HUES64 (cell line): ENCODE data around the gene SCRT2.
"Not testable (repeated sequence)": the region's sequence is repeated elsewhere in the genome, so short reads cannot be mapped to it uniquely, and the experiment has no call there.

Experiments used
- H3K27ac ChIP-seq: 2 replicates; pipeline ENCODE4 v1.7.0; 2013; ENCODE audit warnings: low read depth, low read length, inconsistent platforms
- H3K27me3 ChIP-seq: 2 replicates; pipeline ENCODE4 v1.6.1; 2013; ENCODE audit warnings: mild to moderate bottlenecking, low read length; ENCODE audit not compliant: insufficient read depth
- H3K36me3 ChIP-seq: 2 replicates; pipeline ENCODE4 v1.6.1; 2013; ENCODE audit warnings: mild to moderate bottlenecking, low read length; ENCODE audit not compliant: insufficient read depth
- H3K4me1 ChIP-seq: 2 replicates; pipeline ENCODE4 v1.6.1; 2013; ENCODE audit warnings: mild to moderate bottlenecking, low read length, moderate library complexity; ENCODE audit not compliant: insufficient read depth
- H3K4me3 ChIP-seq: 2 replicates; pipeline ENCODE4 v1.5.1; 2013; ENCODE audit warnings: mild to moderate bottlenecking, low read length, moderate library complexity
- H3K9ac ChIP-seq: 2 replicates; pipeline ENCODE4 v1.6.1; 2013; ENCODE audit warnings: mild to moderate bottlenecking, low read depth, low read length
- H3K9me3 ChIP-seq: 2 replicates; pipeline ENCODE4 v1.6.1; 2013; ENCODE audit warnings: low read depth, low read length; ENCODE audit not compliant: insufficient read depth
- whole genome bisulfite sequencing: fragments of 150-250, 120-280 bp; methylation state at CpG from one replicate; pipeline ENCODE4 v1.1.7; 2013; ENCODE audit warnings: missing lambda C conversion rate; 5-methylcytosine and 5-hydroxymethylcytosine counted together

SCRT2 gene

DNA sequence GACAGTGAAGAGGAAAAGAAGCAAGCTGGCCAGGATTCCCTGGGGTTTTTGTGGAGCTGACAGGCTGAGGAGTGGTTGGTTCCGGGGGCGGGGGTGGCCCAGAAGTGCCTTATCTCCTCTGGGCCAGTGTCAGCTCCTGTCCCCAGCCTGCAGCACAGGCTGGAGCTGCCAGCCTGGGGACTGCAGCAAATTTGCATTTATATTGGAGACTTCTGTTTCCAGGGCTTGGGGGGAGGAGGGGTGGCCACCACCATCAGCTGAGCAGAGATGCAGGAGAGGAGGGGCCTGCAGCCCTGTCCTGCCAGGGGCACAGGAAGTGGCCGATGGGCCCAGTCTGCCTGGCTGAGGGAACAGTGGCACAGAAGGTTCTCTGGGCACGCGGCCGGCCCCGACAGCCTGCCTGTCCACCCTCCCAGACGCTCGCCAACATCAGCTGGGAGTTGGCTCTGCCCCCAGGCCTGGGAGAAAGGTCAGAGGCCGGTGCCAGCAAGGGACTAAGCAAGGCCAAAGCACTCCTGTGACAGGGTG is 24.3 kb upstream of the SCRT2 start:
- 52% methylated on average over 10 of the region's 10 CpGs for WGBS
- Histone ChIP-seq H3K9ac (0 out of 2 replicates have a peak overlapping the region, but pooled peaks have one; percentile 31), H3K4me3 (no peak overlapping the region), H3K27me3 (no peaks in the 10 kb centered on the region), H3K36me3 (no peaks in the 10 kb centered on the region), H3K4me1 (peaks cover 11% of the 10 kb centered on the region; the same call in 1 of the 2 replicates), H3K9me3 (no peaks in the 10 kb centered on the region), H3K27ac (no peak overlapping the region)

DNA sequence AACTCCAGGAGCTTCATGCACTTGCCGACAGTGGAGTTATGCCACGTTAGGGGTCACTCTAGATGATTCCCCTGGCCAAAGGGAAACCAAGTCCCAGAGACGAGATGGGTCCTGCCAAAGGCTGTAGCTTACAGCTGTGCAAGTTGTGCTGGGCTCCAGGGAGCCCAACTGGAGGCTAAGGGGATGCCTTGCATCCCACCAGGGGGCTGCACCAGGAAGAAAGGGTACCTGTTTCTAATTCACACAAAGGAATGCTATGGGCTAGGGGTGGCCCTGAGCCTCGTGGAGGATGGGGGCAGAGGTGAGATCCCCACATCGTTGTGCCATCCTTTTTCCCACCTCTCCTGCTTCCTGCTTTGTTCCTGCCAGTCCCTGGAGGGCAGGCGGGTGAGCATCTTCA is 23.7 kb upstream of the SCRT2 start:
- 64% methylated on average over 6 of the region's 6 CpGs for WGBS
- Histone ChIP-seq H3K27ac (no peak overlapping the region), H3K4me3 (no peak overlapping the region), H3K36me3 (no peaks in the 10 kb centered on the region), H3K9me3 (no peaks in the 10 kb centered on the region), H3K27me3 (no peaks in the 10 kb centered on the region), H3K9ac (no peak overlapping the region), H3K4me1 (peaks cover 11% of the 10 kb centered on the region; the same call in 1 of the 2 replicates)

- WGBS = 99% methylated on average over 6 of the region's 6 CpGs
- no peaks in the 10 kb centered on the region for H3K9me3 ChIP-seq
- no peak overlapping the region for H3K27ac ChIP-seq
- no peak overlapping the region for H3K9ac ChIP-seq
- no peaks in the 10 kb centered on the region for H3K36me3 ChIP-seq
- H3K4me1 ChIP-seq = peaks cover 11% of the 10 kb centered on the region; the same call in 1 of the 2 replicates
- H3K4me3 ChIP-seq = no peak overlapping the region
- no peaks in the 10 kb centered on the region for H3K27me3 ChIP-seq
Observed at GRCh38 chr20:698276-698675, 22.7 kb upstream of the SCRT2 start.

DNA sequence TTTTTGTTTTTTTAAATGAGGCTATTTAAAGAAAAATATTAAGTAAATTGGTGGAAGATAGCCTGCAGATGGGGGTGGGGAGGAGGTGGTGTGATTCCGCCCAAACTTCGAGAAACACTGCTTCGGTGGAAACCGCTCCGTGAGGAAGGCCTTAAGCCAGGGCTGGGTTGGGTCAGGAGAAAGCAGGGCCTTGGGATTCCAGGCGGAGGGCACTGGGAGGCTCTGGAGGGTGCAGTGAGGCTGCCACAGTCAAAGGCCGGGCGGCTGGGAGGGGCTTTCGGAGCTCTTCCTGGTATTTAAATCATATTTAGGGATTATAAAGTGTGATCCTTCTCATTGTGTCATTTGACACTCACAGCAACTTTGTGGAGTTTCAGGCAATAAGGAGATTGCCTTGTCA is 22.2 kb upstream of the SCRT2 start:
- Histone ChIP-seq H3K36me3 (no peaks in the 10 kb centered on the region), H3K27ac (no peak overlapping the region), H3K9ac (no peak overlapping the region), H3K9me3 (no peaks in the 10 kb centered on the region), H3K4me1 (peaks cover 11% of the 10 kb centered on the region; the same call in 1 of the 2 replicates), H3K4me3 (no peak overlapping the region), H3K27me3 (no peaks in the 10 kb centered on the region)
- 81% methylated on average over 9 of the region's 9 CpGs for WGBS

GRCh38 chr20:695165-695866 is 19.7 kb upstream of the SCRT2 start:
- H3K27ac ChIP-seq = no peak overlapping the region
- WGBS = 97% methylated on average over 2 of the region's 2 CpGs
- H3K36me3 ChIP-seq = no peaks in the 10 kb centered on the region
- H3K27me3 ChIP-seq = no peaks in the 10 kb centered on the region
- no peak overlapping the region for H3K9ac ChIP-seq
- peaks cover 10% of the 10 kb centered on the region; the same call in 1 of the 2 replicates for H3K4me1 ChIP-seq
- H3K4me3 ChIP-seq = no peak overlapping the region
- no peaks in the 10 kb centered on the region for H3K9me3 ChIP-seq

GRCh38 chr20:694496-694895 is 18.9 kb upstream of the SCRT2 start:
- H3K27me3 ChIP-seq = no peaks in the 10 kb centered on the region

DNA sequence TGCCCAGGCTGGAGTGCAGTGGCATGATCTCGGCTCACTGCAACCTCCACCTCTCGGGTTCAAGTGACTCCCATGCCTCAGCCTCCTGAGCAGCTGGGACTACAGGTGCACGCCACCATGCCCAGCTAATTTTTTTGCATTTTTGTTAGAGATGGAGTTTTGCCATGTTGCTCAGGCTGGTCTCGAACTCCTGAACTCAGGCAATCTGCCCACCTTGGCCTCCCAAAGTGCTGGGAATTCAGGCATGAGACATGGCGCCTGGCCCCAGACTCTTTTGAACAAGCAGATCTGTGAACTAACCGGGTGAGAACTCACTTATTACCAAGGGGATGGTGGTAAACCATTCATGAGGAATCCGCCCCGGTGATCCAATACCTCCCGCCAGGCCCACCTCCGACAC is 18.2 kb upstream of the SCRT2 start:
- not testable (repeated sequence) for H3K4me1 ChIP-seq, H3K27me3 ChIP-seq, H3K9me3 ChIP-seq, H3K4me3 ChIP-seq, H3K9ac ChIP-seq, H3K27ac ChIP-seq, H3K36me3 ChIP-seq
- WGBS = 96% methylated on average over 10 of the region's 10 CpGs

More at GRCh38 chr20:694496-694895, 18.9 kb upstream of the SCRT2 start:
- no peaks in the 10 kb centered on the region for H3K36me3 ChIP-seq
- WGBS = 70% methylated on average over 4 of the region's 4 CpGs
- H3K9ac ChIP-seq = no peak overlapping the region
- peaks cover 1% of the 10 kb centered on the region; the same call in 1 of the 2 replicates for H3K4me1 ChIP-seq
- H3K4me3 ChIP-seq = no peak overlapping the region
- H3K9me3 ChIP-seq = no peaks in the 10 kb centered on the region
- no peak overlapping the region for H3K27ac ChIP-seq

DNA sequence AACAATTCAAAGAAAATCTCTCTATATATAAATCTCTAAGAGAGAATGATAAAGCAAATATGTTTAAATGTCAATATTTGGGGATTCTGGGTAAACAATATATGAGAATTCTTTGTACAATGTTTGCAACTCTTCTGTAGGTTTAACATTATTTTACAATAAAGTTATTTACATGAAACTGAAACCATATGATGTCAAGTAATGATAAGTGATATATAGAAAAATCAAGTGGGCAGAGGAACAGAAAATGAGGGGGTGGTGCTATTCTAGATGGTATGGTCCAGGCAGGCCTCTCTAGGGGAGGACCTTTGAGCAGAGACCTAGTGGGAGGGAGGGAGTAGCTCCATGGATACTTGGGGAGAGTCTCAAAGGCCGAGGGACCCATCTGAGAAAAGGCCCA is 16.4 kb upstream of the SCRT2 start:
- Histone ChIP-seq H3K9ac (no peak overlapping the region), H3K27ac (no peak overlapping the region), H3K27me3 (no peaks in the 10 kb centered on the region), H3K4me3 (no peak overlapping the region), H3K36me3 (no peaks in the 10 kb centered on the region), H3K4me1 (no peaks in the 10 kb centered on the region), H3K9me3 (no peaks in the 10 kb centered on the region)
- 92% methylated on average over 1 of the region's 1 CpG for WGBS

- Histone ChIP-seq H3K9me3 (no peaks in the 10 kb centered on the region), H3K4me3 (no peak overlapping the region), H3K36me3 (no peaks in the 10 kb centered on the region), H3K27ac (no peak overlapping the region), H3K4me1 (no peaks in the 10 kb centered on the region), H3K27me3 (no peaks in the 10 kb centered on the region), H3K9ac (no peak overlapping the region)
- 81% methylated on average over 1 of the region's 1 CpG for WGBS
Observed at GRCh38 chr20:689947-690346, 14.3 kb upstream of the SCRT2 start.

DNA sequence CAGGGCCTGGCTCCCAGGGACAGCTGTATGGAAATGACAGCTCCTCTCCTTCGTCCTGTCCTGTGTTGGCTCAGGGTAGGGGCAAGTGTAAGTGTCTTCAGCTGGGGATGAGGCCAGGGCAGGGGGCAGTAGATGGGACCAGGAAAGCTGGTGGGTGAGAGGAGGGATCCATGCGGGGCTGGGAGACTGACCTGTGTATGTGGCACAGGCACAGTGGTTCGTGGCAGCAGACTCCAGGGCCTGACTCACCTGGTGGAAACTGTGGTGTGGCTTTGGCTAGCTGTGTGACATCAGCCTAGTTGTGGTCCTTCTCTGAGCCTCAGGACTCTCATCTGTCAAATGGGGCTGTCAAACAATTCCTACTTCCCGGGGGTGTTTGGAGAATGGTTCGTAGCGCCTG is 13.7 kb upstream of the SCRT2 start:
- no peaks in the 10 kb centered on the region for H3K27me3 ChIP-seq
- H3K9me3 ChIP-seq = no peaks in the 10 kb centered on the region
- H3K4me3 ChIP-seq = no peak overlapping the region
- H3K36me3 ChIP-seq = no peaks in the 10 kb centered on the region
- H3K27ac ChIP-seq = no peak overlapping the region
- no peak overlapping the region for H3K9ac ChIP-seq
- no peaks in the 10 kb centered on the region for H3K4me1 ChIP-seq
- WGBS = 92% methylated on average over 6 of the region's 6 CpGs

DNA sequence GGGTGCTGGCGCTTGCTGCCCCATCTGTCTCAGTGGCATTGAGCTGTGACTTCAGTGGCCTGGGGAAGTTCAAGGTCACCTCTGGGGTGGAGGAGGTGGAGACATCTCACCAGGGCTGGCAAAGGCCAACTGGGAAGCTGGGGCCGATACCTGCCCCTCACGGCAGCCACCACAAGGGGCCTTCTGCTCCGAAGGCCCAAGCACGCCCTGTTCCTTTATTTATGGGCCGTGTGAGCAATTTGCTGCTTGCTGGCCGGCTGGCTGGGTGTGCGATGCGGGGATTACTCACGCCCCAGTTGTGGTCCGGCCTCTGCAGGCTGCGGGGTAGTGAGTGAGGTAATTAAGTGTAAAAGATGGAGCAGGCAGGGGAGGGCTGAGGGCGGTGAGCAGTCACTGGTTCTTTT is 13.2 kb upstream of the SCRT2 start:
- no peaks in the 10 kb centered on the region for H3K27me3 ChIP-seq
- no peak overlapping the region for H3K4me3 ChIP-seq
- H3K27ac ChIP-seq = no peak overlapping the region
- no peak overlapping the region for H3K9ac ChIP-seq
- H3K9me3 ChIP-seq = no peaks in the 10 kb centered on the region
- WGBS = 37% methylated on average over 13 of the region's 13 CpGs
- no peaks in the 10 kb centered on the region for H3K36me3 ChIP-seq
- H3K4me1 ChIP-seq = no peaks in the 10 kb centered on the region
